H1 (cell line): ENCODE data around the gene FIZ1. TPM values are rescaled to one million over a fixed set of nuclear protein-coding genes. Genes with fewer than 3 reads are reported as not detected.

ENCODE experiments used
- CTCF ChIA-PET: fragments of 300-600 bp; sonication (Branson Sonifier 250); formaldehyde crosslinking; loops from one replicate; lab custom pipeline; 2021; ENCODE audit not compliant: partially characterized antibody; lab: Charles Lee
- POLR2A ChIA-PET: fragments of 300-600 bp; sonication (Branson Sonifier 250); formaldehyde crosslinking; loops from one replicate; lab custom pipeline; 2021; ENCODE audit warnings: inconsistent platforms; ENCODE audit not compliant: partially characterized antibody; lab: Charles Lee
- DNase-seq, 2 experiments: peaks; one replicate each; pipeline versions ENCODE4 v3.0.0 to v3.0.0-alpha.2; 2010 to 2022; ENCODE audit warnings: low spot score in 2 of 2, low read depth in 1 of 2, mixed read lengths in 1 of 2
- FAIRE-seq: peaks from 2 replicates; lab custom pipeline; 2011; peaks lifted over from hg19 to GRCh38; lab: Jason Lieb, UNC
- H2AFZ ChIP-seq: 2 replicates; pipeline ENCODE4 v1.8.1; 2012; ENCODE audit warnings: low read length, inconsistent platforms
- H2AK5ac ChIP-seq: 2 replicates; pipeline ENCODE4 v1.6.1; 2013; ENCODE audit warnings: low read depth, low read length
- H2BK120ac ChIP-seq: replicated peaks from 2 replicates; pipeline ENCODE3; 2013; ENCODE audit warnings: low read depth, low read length, inconsistent platforms
- H2BK12ac ChIP-seq: 2 replicates; pipeline ENCODE4 v1.6.1; 2013; ENCODE audit warnings: low read depth, low read length
- H2BK15ac ChIP-seq: 2 replicates; pipeline ENCODE4 v1.6.1; 2013; ENCODE audit warnings: low read length
- H2BK20ac ChIP-seq: 2 replicates; pipeline ENCODE4 v1.6.1; 2013; ENCODE audit warnings: low read length
- H2BK5ac ChIP-seq: 2 replicates; pipeline ENCODE4 v1.6.1; 2013; ENCODE audit warnings: low read depth, low read length
- H3K14ac ChIP-seq: 2 replicates; pipeline ENCODE4 v1.6.1; 2013; ENCODE audit warnings: inconsistent platforms; ENCODE audit not compliant: insufficient read length
- H3K18ac ChIP-seq: 2 replicates; pipeline ENCODE4 v1.6.1; 2013; ENCODE audit warnings: low read length; ENCODE audit errors: extremely low read depth
- H3K23ac ChIP-seq: 2 replicates; pipeline ENCODE4 v1.6.1; 2013; ENCODE audit warnings: inconsistent platforms; ENCODE audit not compliant: insufficient read length
- H3K23me2 ChIP-seq: 2 replicates; pipeline ENCODE4 v1.6.1; 2013; ENCODE audit warnings: low read depth, low read length
- H3K27ac ChIP-seq: 2 replicates; pipeline ENCODE4 v1.6.1; 2011; ENCODE audit warnings: low read depth, low read length, inconsistent platforms
- H3K27me3 ChIP-seq, 4 experiments: replicated peaks in 1 of 4; 1 replicate in 1 of 4; 2 replicates in 3 of 4; pipeline versions ENCODE4 v1.6.1 to v1.8.1; 2011 to 2013; ENCODE audit warnings: low read length in 3 of 4, mild to moderate bottlenecking in 3 of 4, inconsistent platforms in 2 of 4, mixed read lengths in 2 of 4, moderate library complexity in 1 of 4; ENCODE audit not compliant: control insufficient read depth in 3 of 4, insufficient read depth in 3 of 4; ENCODE audit errors: extremely low read depth in 1 of 4
- H3K36me3 ChIP-seq, 4 experiments: 2 replicates each; pipeline versions ENCODE4 v1.6.1 to v1.8.1; 2011 to 2013; ENCODE audit warnings: mild to moderate bottlenecking in 4 of 4, low read length in 3 of 4, moderate library complexity in 2 of 4, control low read depth in 1 of 4, inconsistent platforms in 1 of 4; ENCODE audit not compliant: insufficient read depth in 4 of 4, control insufficient read depth in 2 of 4
- H3K4ac ChIP-seq: replicated peaks from 2 replicates; pipeline ENCODE3; 2013; ENCODE audit warnings: low read length, low read depth, mixed read lengths, inconsistent platforms; ENCODE audit not compliant: insufficient read length
- H3K4me1 ChIP-seq, 4 experiments: replicated peaks in 1 of 4; 1 replicate in 1 of 4; 2 replicates in 3 of 4; pipeline versions ENCODE4 v1.6.1 to v1.8.1; 2011 to 2013; ENCODE audit warnings: low read length in 3 of 4, inconsistent platforms in 2 of 4, mixed read lengths in 1 of 4; ENCODE audit not compliant: insufficient read depth in 4 of 4, control insufficient read depth in 3 of 4
- H3K4me2 ChIP-seq, 2 experiments: 2 replicates each; pipeline versions ENCODE4 v1.6.1 to v1.8.1; 2011 to 2013; ENCODE audit warnings: low read depth in 2 of 2, low read length in 2 of 2, control low read depth in 1 of 2, inconsistent platforms in 1 of 2, mild to moderate bottlenecking in 1 of 2; ENCODE audit not compliant: insufficient read depth in 1 of 2
- H3K4me3 ChIP-seq, 4 experiments: fragments of 200-600, 300-600 bp in 1 of 4; sonication (generic), shearing (Covaris generic), sonication (Bioruptor Twin) in 1 of 4; 2 replicates each; pipeline versions ENCODE4 v1.5.1 to v1.8.1; 2011 to 2016; ENCODE audit warnings: low read length in 4 of 4, low read depth in 3 of 4, control low read depth in 2 of 4, inconsistent platforms in 2 of 4, mild to moderate bottlenecking in 2 of 4, mixed read lengths in 1 of 4, moderate library complexity in 1 of 4; ENCODE audit not compliant: insufficient read depth in 2 of 4; ENCODE audit errors: extremely low read depth in 1 of 4
- H3K56ac ChIP-seq: replicated peaks from 2 replicates; pipeline ENCODE3; 2013; ENCODE audit warnings: low read depth, mild to moderate bottlenecking, mixed read lengths, low read length, inconsistent platforms; ENCODE audit not compliant: insufficient read length
- H3K79me1 ChIP-seq: 2 replicates; pipeline ENCODE4 v1.6.1; 2013; ENCODE audit warnings: low read depth, low read length, control low read depth
- H3K79me2 ChIP-seq, 2 experiments: 2 replicates each; pipeline versions ENCODE4 v1.6.1 to v1.8.1; 2012 to 2013; ENCODE audit warnings: low read length in 2 of 2, mild to moderate bottlenecking in 2 of 2, inconsistent platforms in 1 of 2; ENCODE audit not compliant: insufficient read depth in 2 of 2, control insufficient read depth in 1 of 2
- H3K9ac ChIP-seq, 4 experiments: replicated peaks in 1 of 4; 1 replicate in 1 of 4; 2 replicates in 3 of 4; pipeline versions ENCODE4 v1.6.1 to v1.8.1; 2011 to 2013; ENCODE audit warnings: low read depth in 3 of 4, low read length in 3 of 4, control low read depth in 2 of 4, mild to moderate bottlenecking in 2 of 4, moderate library complexity in 2 of 4, inconsistent platforms in 1 of 4; ENCODE audit errors: extremely low read depth in 1 of 4
- H3K9me3 ChIP-seq, 2 experiments: 2 replicates each; pipeline versions ENCODE4 v1.6.1 to v1.8.1; 2012 to 2013; ENCODE audit warnings: mild to moderate bottlenecking in 2 of 2, moderate library complexity in 2 of 2, control low read depth in 1 of 2, inconsistent platforms in 1 of 2, low read depth in 1 of 2, low read length in 1 of 2, mixed read lengths in 1 of 2; ENCODE audit not compliant: insufficient read depth in 2 of 2
- H4K20me1 ChIP-seq, 2 experiments: replicated peaks in 1 of 2; 2 replicates each; pipeline versions ENCODE3 to v1.8.1; 2011 to 2013; ENCODE audit warnings: inconsistent platforms in 2 of 2, low read length in 2 of 2, mild to moderate bottlenecking in 1 of 2; ENCODE audit not compliant: insufficient read depth in 2 of 2, control insufficient read depth in 1 of 2
- H4K5ac ChIP-seq: 2 replicates; pipeline ENCODE4 v1.6.1; 2013; ENCODE audit warnings: low read length, low read depth, mixed read lengths, inconsistent platforms; ENCODE audit not compliant: insufficient read length
- H4K8ac ChIP-seq: 2 replicates; pipeline ENCODE4 v1.8.0; 2013; ENCODE audit warnings: mild to moderate bottlenecking, moderate library complexity, low read length, inconsistent platforms; ENCODE audit not compliant: insufficient read depth; ENCODE audit errors: extremely low read depth
- H4K91ac ChIP-seq: replicated peaks from 2 replicates; pipeline ENCODE3; 2013; ENCODE audit warnings: low read length, mixed read lengths, inconsistent platforms; ENCODE audit not compliant: insufficient read length
- ASH2L ChIP-seq: fragments of 200-600, 300-600 bp; sonication (generic); IDR thresholded peaks from one replicate; pipeline ENCODE4 v1.7.1; 2017; ENCODE audit warnings: low read length
- CBX8 ChIP-seq: fragments of 300-800, 300-1000 bp; sonication (generic); IDR thresholded peaks from 2 replicates; pipeline ENCODE4 v1.7.1; 2016; ENCODE audit warnings: low read depth, low read length, borderline replicate concordance
- EP300 ChIP-seq, 2 experiments: IDR thresholded peaks; 1 replicate in 1 of 2; 2 replicates in 1 of 2; pipeline ENCODE4 v1.6.1; 2011 to 2012; ENCODE audit warnings: low read depth in 2 of 2, low read length in 2 of 2, mild to moderate bottlenecking in 2 of 2, borderline replicate concordance in 1 of 2, inconsistent platforms in 1 of 2, moderate library complexity in 1 of 2
- HDAC2 ChIP-seq, 2 experiments: fragments of 300-600 bp in 1 of 2; sonication (generic) in 1 of 2; IDR thresholded peaks; 2 replicates each; pipeline ENCODE4 v1.6.1; 2011 to 2012; ENCODE audit warnings: low read depth in 2 of 2, low read length in 2 of 2, mild to moderate bottlenecking in 2 of 2, moderate library complexity in 2 of 2, borderline replicate concordance in 1 of 2, inconsistent platforms in 1 of 2
- RXRA ChIP-seq: IDR thresholded peaks from 2 replicates; pipeline ENCODE4 v1.6.1; 2011; ENCODE audit warnings: low read depth, mild to moderate bottlenecking, low read length, moderate library complexity; ENCODE audit not compliant: insufficient read depth
- SUZ12 ChIP-seq: fragments of 200-600 bp; sonication (generic); IDR thresholded peaks from 2 replicates; pipeline ENCODE4 v1.6.1; 2012; ENCODE audit warnings: mild to moderate bottlenecking, inconsistent platforms, low read length, moderate library complexity, mixed read lengths
- TBP ChIP-seq: IDR thresholded peaks from 2 replicates; pipeline ENCODE4 v1.6.1; 2011; ENCODE audit warnings: low read depth, low read length, improper control_type of control experiment
- WGBS, 2 experiments: shearing (Covaris generic) in 1 of 2; methylation state at CpG; one replicate each; pipeline versions ENCODE4 v1.1.6 to v1.1.7; 2013 to 2015; ENCODE audit warnings: low lambda C conversion rate in 2 of 2, mixed read lengths in 2 of 2, inconsistent platforms in 1 of 2, low coverage in 1 of 2, missing lambda C conversion rate in 1 of 2; ENCODE audit not compliant: insufficient replicate concordance in 2 of 2, insufficient coverage in 1 of 2, insufficient read length in 1 of 2; ENCODE audit errors: extremely low coverage in 1 of 2, missing lambda C conversion rate in 1 of 2; 5-methylcytosine and 5-hydroxymethylcytosine counted together
- polyA plus RNA-seq, 7 experiments: library from polyadenylated mRNA; depleted of rRNA in 3 of 7; stranded (reverse) in 5 of 7; unstranded in 2 of 7; fragments of >200 nt in 5 of 7; fragments of 200-250 nt in 2 of 7; gene quantifications; 1 replicate in 5 of 7; 2 replicates in 1 of 7; 4 replicates in 1 of 7; pipeline versions ENCODE4 v1.2.1 to v1.2.3, GENCODE V29; 2011 to 2013; ENCODE audit warnings: missing spikeins in 2 of 7, mixed read lengths in 2 of 7
- total RNA-seq: library from RNA; stranded (reverse); fragmentation: NEBNext Ultra II Directional; extraction: Animal tissue kit (Norgen Biotek cat#: 25700); gene quantifications from 2 replicates; pipeline ENCODE4 v1.2.1, GENCODE V29; 2021
- TF ChIP-seq, protein P1 (sequence below): IDR thresholded peaks from 2 replicates; pipeline ENCODE4 v1.6.1; 2012; ENCODE audit warnings: low read length, inconsistent platforms

The FIZ1 gene
- total and polyA plus RNA-seq, 2 of the 8 experiments (the other 6 are each of a cell fraction or from before 2014, with no cell fraction given) = 9.1 to 18.5 TPM

DNA sequence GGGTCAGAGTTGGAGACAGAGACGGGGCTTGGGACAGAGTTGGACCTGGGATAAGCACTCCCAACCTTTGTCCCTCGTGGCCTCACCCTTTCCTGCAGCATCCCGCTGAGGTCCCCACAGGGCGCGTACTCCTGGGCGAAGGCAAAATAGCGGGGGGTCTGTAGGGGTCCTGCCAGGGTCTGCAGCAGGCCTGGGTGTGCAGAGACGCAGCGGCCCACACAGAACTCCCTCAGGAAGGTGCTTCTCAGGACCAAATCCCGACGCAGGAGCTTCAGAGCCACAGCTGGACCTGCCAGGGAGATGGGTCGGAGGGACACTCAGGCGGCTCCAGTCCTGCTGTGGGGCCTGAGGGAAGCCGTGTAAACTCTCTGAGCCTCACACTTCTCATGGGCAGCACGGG is 55.3 kb downstream of the FIZ1 start:
- no peak overlapping the region for H2BK20ac ChIP-seq
- TF ChIP-seq RXRA = no peak
- no peak for TF ChIP-seq EP300 (IDR thresholded peaks at IDR 0.05; ENCODE audit: borderline replicate concordance in 1 of 2, low read depth in 2 of 2, low read length in 2 of 2)
- TF ChIP-seq HDAC2 (IDR thresholded peaks at IDR 0.05; ENCODE audit: borderline replicate concordance in 1 of 2, low read depth in 2 of 2, low read length in 2 of 2) = no peak
- TF ChIP-seq CBX8 = no peak
- no peak for TF ChIP-seq SUZ12
- no peak for TF ChIP-seq TBP
- TF ChIP-seq ASH2L = no peak
- TF ChIP-seq, protein P1, sequence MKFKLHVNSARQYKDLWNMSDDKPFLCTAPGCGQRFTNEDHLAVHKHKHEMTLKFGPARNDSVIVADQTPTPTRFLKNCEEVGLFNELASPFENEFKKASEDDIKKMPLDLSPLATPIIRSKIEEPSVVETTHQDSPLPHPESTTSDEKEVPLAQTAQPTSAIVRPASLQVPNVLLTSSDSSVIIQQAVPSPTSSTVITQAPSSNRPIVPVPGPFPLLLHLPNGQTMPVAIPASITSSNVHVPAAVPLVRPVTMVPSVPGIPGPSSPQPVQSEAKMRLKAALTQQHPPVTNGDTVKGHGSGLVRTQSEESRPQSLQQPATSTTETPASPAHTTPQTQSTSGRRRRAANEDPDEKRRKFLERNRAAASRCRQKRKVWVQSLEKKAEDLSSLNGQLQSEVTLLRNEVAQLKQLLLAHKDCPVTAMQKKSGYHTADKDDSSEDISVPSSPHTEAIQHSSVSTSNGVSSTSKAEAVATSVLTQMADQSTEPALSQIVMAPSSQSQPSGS = no peak
- DNase-seq = no peak
- H4K20me1 ChIP-seq = peaks cover 0 to 3% of the 10 kb centered on the region in 2 experiments
- no peak overlapping the region for H3K4me3 ChIP-seq
- no peak overlapping the region for H4K5ac ChIP-seq
- H3K36me3 ChIP-seq = no peaks in the 10 kb centered on the region; a peak in 1 of 8 replicates
- no peak overlapping the region for H4K8ac ChIP-seq
- FAIRE-seq = no peak
- H3K9me3 ChIP-seq = no peaks in the 10 kb centered on the region
- 94% methylated on average over 15 of the region's 15 CpGs; no CpG with 5 or more reads in 1 of the 2 experiments for WGBS, 2 experiments
- H3K56ac ChIP-seq = no peak overlapping the region
- H3K23me2 ChIP-seq = peaks cover 12% of the 10 kb centered on the region; the same call in 1 of the 2 replicates
- no peak overlapping the region for H2BK12ac ChIP-seq
- no peak overlapping the region for H3K14ac ChIP-seq
- no peak overlapping the region for H3K4ac ChIP-seq
- no peaks in the 10 kb centered on the region for H3K79me2 ChIP-seq
- ChIA-PET POLR2A (interaction anchor here (0.5 to 1.2 kb wide), 4 partner anchors 12 to 1105 kb away, joined by 3 to 6 read pairs (median 4); no protein-coding TSS in a partner anchor), CTCF (interaction anchor here (1.0 to 1.4 kb wide), 2 partner anchors 29 to 40 kb away, joined by 3 read pairs; no protein-coding TSS in a partner anchor)
- no peak overlapping the region for H2BK5ac ChIP-seq
- H2AK5ac ChIP-seq = 0 out of 2 replicates have a peak overlapping the region, but pooled peaks have one; percentile 26
- no peak overlapping the region for H2BK15ac ChIP-seq
- peaks cover 0 to 20% (median 12%) of the 10 kb centered on the region in 4 experiments; a peak in 6 of 7 replicates for H3K4me1 ChIP-seq
- H3K9ac ChIP-seq = no peak overlapping the region
- no peaks in the 10 kb centered on the region; a peak in 3 of 7 replicates for H3K27me3 ChIP-seq
- no peak overlapping the region for H3K18ac ChIP-seq
- no peak overlapping the region for H3K27ac ChIP-seq
- no peaks in the 10 kb centered on the region for H3K79me1 ChIP-seq
- no peak overlapping the region for H3K23ac ChIP-seq
- H2AFZ ChIP-seq = no peak overlapping the region
- no peak overlapping the region for H2BK120ac ChIP-seq
- no peak overlapping the region for H3K4me2 ChIP-seq
- no peak overlapping the region for H4K91ac ChIP-seq
